AG10803 (cell line): ENCODE measurements around the gene FTO.

ENCODE experiments used
- DNase-seq: peaks from one replicate; pipeline ENCODE4 v3.0.0; 2010; ENCODE audit warnings: low read depth
- H3K4me3 ChIP-seq: 2 replicates; pipeline ENCODE4 v1.5.1; 2011; ENCODE audit warnings: mild to moderate bottlenecking, low read length, control low read depth
- TF ChIP-seq, protein P1 (sequence below): conservative IDR thresholded peaks from 2 replicates; pipeline ENCODE4 v1.5.1; 2011; ENCODE audit warnings: mild to moderate bottlenecking, low read length, control low read depth, inconsistent platforms

FTO gene

GRCh38 chr16:54068212-54068611 lies 364.3 kb downstream of the FTO start:
- DNase-seq: no peak
- H3K4me3 ChIP-seq: no peak overlapping the region
- TF ChIP-seq, protein P1, sequence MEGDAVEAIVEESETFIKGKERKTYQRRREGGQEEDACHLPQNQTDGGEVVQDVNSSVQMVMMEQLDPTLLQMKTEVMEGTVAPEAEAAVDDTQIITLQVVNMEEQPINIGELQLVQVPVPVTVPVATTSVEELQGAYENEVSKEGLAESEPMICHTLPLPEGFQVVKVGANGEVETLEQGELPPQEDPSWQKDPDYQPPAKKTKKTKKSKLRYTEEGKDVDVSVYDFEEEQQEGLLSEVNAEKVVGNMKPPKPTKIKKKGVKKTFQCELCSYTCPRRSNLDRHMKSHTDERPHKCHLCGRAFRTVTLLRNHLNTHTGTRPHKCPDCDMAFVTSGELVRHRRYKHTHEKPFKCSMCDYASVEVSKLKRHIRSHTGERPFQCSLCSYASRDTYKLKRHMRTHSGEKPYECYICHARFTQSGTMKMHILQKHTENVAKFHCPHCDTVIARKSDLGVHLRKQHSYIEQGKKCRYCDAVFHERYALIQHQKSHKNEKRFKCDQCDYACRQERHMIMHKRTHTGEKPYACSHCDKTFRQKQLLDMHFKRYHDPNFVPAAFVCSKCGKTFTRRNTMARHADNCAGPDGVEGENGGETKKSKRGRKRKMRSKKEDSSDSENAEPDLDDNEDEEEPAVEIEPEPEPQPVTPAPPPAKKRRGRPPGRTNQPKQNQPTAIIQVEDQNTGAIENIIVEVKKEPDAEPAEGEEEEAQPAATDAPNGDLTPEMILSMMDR: no peak

GRCh38 chr16:54069601-54070239 lies 365.8 kb downstream of the FTO start:
- TF ChIP-seq, protein P1: no peak
- no peak for DNase-seq
- no peak overlapping the region for H3K4me3 ChIP-seq

DNA sequence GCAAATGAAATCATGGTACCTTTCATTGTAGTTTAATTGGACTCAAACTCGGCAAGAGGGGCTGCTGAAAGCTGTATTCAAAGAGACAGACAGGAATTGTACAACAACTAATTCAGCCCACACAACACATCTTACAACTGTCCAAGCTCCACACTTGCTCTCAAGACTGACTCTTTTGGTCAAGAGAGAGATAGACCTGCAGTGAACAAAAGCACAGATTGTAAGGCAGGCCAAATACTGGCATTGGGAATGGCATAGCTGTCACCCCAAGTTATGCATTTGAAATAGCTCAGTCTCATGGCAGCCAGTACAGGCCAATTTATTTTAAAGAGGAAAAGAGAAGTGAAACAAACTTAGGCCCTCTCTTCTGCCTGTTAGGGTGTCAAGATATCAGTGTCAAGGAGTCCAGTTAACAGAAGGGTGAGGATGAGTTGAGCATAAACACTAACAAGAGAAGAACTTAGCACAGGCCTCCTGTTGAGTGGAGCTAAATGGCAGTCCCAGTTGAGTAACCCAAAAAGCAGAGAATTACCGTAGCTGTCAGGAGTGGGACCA lies 366.9 kb downstream of the FTO start:
- DNase-seq: no peak
- no peak overlapping the region for H3K4me3 ChIP-seq
- TF ChIP-seq, protein P1: no peak

GRCh38 chr16:54071514-54071913 lies 367.6 kb downstream of the FTO start:
- TF ChIP-seq, protein P1: no peak
- no peak overlapping the region for H3K4me3 ChIP-seq
- no peak for DNase-seq

GRCh38 chr16:54072237-54072636 lies 368.3 kb downstream of the FTO start:
- no peak for DNase-seq
- H3K4me3 ChIP-seq: no peak overlapping the region
- TF ChIP-seq, protein P1: no peak

DNA sequence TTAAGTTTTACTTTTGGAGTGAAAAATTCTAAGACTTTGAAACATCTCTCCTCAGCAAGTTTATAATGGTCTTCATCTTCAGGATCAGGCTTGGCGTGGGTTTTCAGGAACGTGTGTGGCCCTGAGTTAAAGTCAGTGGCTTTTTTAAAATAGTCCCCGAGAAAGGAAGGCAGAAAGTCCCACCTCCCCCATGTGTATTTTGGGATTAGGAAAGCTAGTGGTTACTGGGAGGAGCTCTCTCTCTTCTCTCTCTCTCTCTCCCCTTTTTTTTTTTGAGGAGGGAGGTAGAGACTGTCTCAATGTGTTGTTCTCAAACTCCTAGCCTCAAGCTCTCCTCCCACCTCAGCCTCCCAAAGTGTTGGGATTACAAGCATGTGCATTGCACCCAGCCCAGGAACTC lies 369.4 kb downstream of the FTO start:
- TF ChIP-seq, protein P1: no peak
- H3K4me3 ChIP-seq: no peak overlapping the region
- no peak for DNase-seq

DNA sequence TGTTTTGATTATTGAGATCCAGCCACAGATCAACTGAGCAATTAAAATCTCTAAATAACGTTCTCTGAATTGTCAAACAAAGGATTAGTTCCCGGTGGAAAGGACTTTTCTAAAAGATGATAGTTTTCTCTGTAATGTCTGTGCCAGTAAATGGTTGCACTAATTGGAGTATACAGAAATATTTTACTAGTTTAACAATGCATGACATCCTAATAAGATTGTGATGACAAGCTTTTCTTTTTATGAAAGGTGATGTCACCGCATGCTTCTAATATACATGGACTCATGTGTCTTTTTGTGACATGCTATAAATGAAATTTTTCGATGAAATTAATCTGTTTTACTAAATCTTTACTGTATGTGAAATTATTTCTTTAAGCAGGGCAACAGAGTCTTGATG lies 371.5 kb downstream of the FTO start:
- TF ChIP-seq, protein P1: no peak

More for the DNA sequence above, 371.5 kb downstream of the FTO start:
- no peak overlapping the region for H3K4me3 ChIP-seq
- DNase-seq: no peak
